ENCODE measurements around the gene CPSF3.

DNA sequence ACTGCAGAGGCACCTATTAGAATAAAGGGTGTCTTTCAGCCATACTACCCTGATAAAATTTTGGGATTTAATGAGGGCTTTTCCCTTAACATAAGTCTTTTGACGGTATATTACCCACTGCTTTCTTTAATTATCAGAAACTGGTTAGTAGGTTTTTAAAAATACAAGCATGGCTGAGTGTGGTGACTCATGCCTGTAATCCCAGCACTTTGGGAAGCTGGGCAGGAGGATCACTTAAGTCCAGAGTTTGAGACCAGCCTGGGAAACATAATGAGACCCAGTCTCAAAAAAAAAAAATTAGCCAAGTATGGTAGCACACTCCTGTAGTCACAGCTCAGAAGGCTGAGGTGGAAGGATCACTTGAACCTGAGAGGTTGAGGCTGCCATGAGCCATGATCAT, 16.1 kb downstream of the CPSF3 start:
- TF ChIP-seq EZH2phosphoT487 (IDR thresholded peaks at IDR 0.05; ENCODE audit: insufficient read depth, low read depth) (no peak), EZH2 (IDR thresholded peaks at IDR 0.05; ENCODE audit: insufficient read depth, poor library complexity, severe bottlenecking) (no peak)

Data from GM23248 (cell line).